Lung (tissue), 12 donors: ENCODE results near the gene CARD8. TPM values are rescaled to one million over a fixed set of nuclear protein-coding genes. Genes with fewer than 3 reads are reported as not detected.

Source experiments
- ATAC-seq: fragments of 200-7000 bp; cut with Tn5 transposase; one replicate; pipeline ENCODE4 v1.9.1; 2020; ENCODE audit warnings: moderate number of reproducible peaks; ENCODE audit not compliant: insufficient read depth, low FRiP score
- DNase-seq, 3 donors: peaks; one replicate each; pipeline ENCODE4 v3.0.0-alpha.2; 2013 to 2017
- H3K27ac ChIP-seq, 2 donors: one replicate each; pipeline ENCODE4 v1.5.1; 2013; ENCODE audit warnings: mild to moderate bottlenecking in 2 of 2, moderate library complexity in 2 of 2, control low read depth in 1 of 2, inconsistent platforms in 1 of 2, low read depth in 1 of 2, low read length in 1 of 2
- H3K27me3 ChIP-seq, 3 donors: one replicate each; pipeline ENCODE4 v1.5.1; 2013; ENCODE audit warnings: low read length in 2 of 3; ENCODE audit not compliant: control insufficient read depth in 3 of 3, insufficient read depth in 3 of 3
- H3K36me3 ChIP-seq, 4 donors: one replicate each; pipeline ENCODE4 v1.5.1; 2013; ENCODE audit warnings: low read length in 4 of 4, mild to moderate bottlenecking in 1 of 4, moderate library complexity in 1 of 4; ENCODE audit not compliant: control insufficient read depth in 4 of 4, insufficient read depth in 4 of 4
- H3K4me1 ChIP-seq, 5 donors: one replicate each; pipeline ENCODE4 v1.5.1; 2013; ENCODE audit warnings: low read length in 5 of 5, mild to moderate bottlenecking in 2 of 5, moderate library complexity in 1 of 5; ENCODE audit not compliant: control insufficient read depth in 5 of 5, insufficient read depth in 5 of 5
- H3K4me3 ChIP-seq: one replicate; pipeline ENCODE4 v1.5.1; 2013; ENCODE audit warnings: mild to moderate bottlenecking, control low read depth, moderate library complexity
- H3K9ac ChIP-seq, 2 donors: one replicate each; pipeline ENCODE4 v1.5.1; 2013; ENCODE audit warnings: low read length in 2 of 2, control low read depth in 1 of 2; ENCODE audit not compliant: insufficient read depth in 1 of 2
- H3K9me3 ChIP-seq, 4 donors: one replicate each; pipeline ENCODE4 v1.5.1; 2013; ENCODE audit warnings: low read length in 3 of 4, mild to moderate bottlenecking in 1 of 4, moderate library complexity in 1 of 4; ENCODE audit not compliant: control insufficient read depth in 4 of 4, insufficient read depth in 3 of 4
- WGBS, 2 donors: extraction: QIAGEN DNeasy Blood & Tissue Kit; methylation state at CpG; one replicate each; pipeline ENCODE4 v1.1.7; 2013; 5-methylcytosine and 5-hydroxymethylcytosine counted together
- polyA plus RNA-seq, 2 donors: library from polyadenylated mRNA; stranded (reverse); fragments of 200-250 nt; gene quantifications; one replicate each; pipeline ENCODE4 v1.2.1, GENCODE V29; 2013
- total RNA-seq, 2 donors: library from RNA; depleted of rRNA in 1 of 2; stranded (reverse); fragments of >200 nt in 1 of 2; gene quantifications; one replicate each; pipeline ENCODE4 v1.2.1, GENCODE V29; 2014 to 2021
- TF ChIP-seq, protein P1 (sequence below): IDR thresholded peaks from 2 replicates; pipeline ENCODE4 v1.5.1; 2012; ENCODE audit warnings: mild to moderate bottlenecking; ENCODE audit errors: control extremely low read depth, extremely low read depth
- donor health status: control.
- donor health status: control.
- donor health status: Bipolar disorder and iron deficiency.
- donor health status: healthy.
- donor health status: DM: yes; HTN: yes; CAD: no.

CARD8 gene
- total and polyA plus RNA-seq, 4 donors: 43.0 to 114 (median 53.2) TPM

DNA sequence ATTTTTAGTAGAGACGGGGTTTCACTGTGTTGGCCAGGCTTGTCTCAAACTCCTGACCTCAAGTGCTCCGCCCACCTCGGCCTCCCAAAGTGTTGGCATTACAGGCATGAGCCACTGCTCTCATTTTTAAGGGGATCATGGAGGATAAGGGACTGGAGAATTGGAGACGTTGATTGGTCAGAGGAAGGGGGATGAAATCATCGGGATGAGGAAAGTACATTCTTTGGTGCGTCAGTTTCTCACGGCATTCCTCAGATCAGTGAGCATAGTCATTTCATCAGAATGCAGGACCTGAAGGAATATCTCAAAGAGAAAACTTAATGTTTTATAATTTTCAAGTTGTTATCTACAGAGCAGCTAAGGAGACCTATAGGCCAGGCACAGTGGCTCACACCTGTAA lies 28.2 kb upstream of the CARD8 start:
- H3K27me3 ChIP-seq: no peaks in the 10 kb centered on the region
- H3K27ac ChIP-seq: no peak overlapping the region
- no peak for DNase-seq
- peaks cover 5 to 48% (median 23%) of the 10 kb centered on the region in 4 donors for H3K36me3 ChIP-seq
- peaks cover 0 to 5% (median 2%) of the 10 kb centered on the region in 4 donors for H3K9me3 ChIP-seq
- no peak overlapping the region for H3K4me3 ChIP-seq
- no peak for ATAC-seq
- no peaks in the 10 kb centered on the region for H3K4me1 ChIP-seq
- TF ChIP-seq, protein P1, sequence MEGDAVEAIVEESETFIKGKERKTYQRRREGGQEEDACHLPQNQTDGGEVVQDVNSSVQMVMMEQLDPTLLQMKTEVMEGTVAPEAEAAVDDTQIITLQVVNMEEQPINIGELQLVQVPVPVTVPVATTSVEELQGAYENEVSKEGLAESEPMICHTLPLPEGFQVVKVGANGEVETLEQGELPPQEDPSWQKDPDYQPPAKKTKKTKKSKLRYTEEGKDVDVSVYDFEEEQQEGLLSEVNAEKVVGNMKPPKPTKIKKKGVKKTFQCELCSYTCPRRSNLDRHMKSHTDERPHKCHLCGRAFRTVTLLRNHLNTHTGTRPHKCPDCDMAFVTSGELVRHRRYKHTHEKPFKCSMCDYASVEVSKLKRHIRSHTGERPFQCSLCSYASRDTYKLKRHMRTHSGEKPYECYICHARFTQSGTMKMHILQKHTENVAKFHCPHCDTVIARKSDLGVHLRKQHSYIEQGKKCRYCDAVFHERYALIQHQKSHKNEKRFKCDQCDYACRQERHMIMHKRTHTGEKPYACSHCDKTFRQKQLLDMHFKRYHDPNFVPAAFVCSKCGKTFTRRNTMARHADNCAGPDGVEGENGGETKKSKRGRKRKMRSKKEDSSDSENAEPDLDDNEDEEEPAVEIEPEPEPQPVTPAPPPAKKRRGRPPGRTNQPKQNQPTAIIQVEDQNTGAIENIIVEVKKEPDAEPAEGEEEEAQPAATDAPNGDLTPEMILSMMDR: no peak
- 95 to 98% methylated on average over 7 of the region's 7 CpGs for WGBS, 2 donors
- no peak overlapping the region for H3K9ac ChIP-seq

DNA sequence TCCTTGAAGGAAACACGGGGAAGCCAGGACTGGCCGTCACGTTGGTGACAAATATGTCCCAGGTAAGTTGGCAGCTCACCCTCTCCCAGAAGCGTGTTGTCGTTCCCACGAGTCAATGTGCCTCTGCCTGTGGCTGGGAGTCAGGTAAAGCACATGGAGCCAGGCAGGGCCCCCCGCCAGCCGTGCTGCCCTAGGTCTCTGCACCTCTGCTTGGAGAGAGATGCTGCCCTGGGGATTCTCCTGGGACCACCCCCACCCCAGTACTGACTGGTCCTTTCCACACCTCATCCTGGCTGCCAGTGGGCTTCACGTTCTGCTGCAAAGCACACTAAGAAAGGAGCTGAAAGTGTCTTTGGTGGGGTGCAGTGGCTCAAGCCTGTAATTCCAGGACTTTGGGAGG lies 24.0 kb upstream of the CARD8 start:
- no peaks in the 10 kb centered on the region for H3K4me1 ChIP-seq
- 94 to 95% methylated on average over 9 of the region's 9 CpGs for WGBS, 2 donors
- DNase-seq: no peak
- no peaks in the 10 kb centered on the region for H3K27me3 ChIP-seq
- no peak overlapping the region for H3K9ac ChIP-seq
- TF ChIP-seq, protein P1: no peak
- no peak overlapping the region for H3K27ac ChIP-seq
- ATAC-seq: no peak
- peaks cover 0 to 24% (median 10%) of the 10 kb centered on the region in 4 donors for H3K36me3 ChIP-seq
- peaks cover 0 to 5% (median 2%) of the 10 kb centered on the region in 4 donors for H3K9me3 ChIP-seq
- H3K4me3 ChIP-seq: no peak overlapping the region

DNA sequence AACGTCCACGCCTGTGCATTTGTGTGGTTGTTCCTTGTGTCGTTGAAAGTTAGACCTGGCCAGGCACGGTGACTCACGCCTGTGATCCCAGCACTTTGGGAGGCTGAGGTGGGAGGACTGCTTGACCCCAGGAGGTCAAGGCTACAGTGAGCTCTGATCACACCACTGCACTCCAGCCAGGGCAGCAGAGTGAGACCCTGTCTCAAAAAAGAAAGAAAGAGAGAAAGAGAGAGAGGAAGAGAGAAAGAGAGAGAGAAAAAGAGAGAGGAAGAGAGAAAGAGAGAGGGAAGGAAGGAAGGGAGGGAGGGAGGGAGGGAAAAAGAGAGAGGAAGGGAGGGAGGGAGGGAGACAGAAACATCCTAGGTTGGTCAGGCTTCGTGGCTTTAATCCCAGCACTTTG lies 19.2 kb upstream of the CARD8 start:
- WGBS, 2 donors: 75 to 84% methylated on average over 5 to 6 of the region's 6 CpGs
- DNase-seq (no peak), ATAC-seq (no peak)
- Histone ChIP-seq H3K9me3 (no peaks in the 10 kb centered on the region), H3K27ac (no peak overlapping the region), H3K9ac (no peak overlapping the region), H3K4me1 (peaks cover 0 to 5% (median 0%) of the 10 kb centered on the region in 5 donors), H3K4me3 (no peak overlapping the region), H3K36me3 (peaks cover 0 to 7% (median 1%) of the 10 kb centered on the region in 4 donors), H3K27me3 (no peaks in the 10 kb centered on the region)
- TF ChIP-seq, protein P1: no peak

GRCh38 chr19:48274173-48274572 lies 18.5 kb upstream of the CARD8 start:
- Histone ChIP-seq H3K4me1 (peaks cover 0 to 5% (median 0%) of the 10 kb centered on the region in 5 donors), H3K27ac (no peak overlapping the region), H3K9me3 (no peaks in the 10 kb centered on the region), H3K9ac (no peak overlapping the region), H3K27me3 (no peaks in the 10 kb centered on the region), H3K4me3 (no peak overlapping the region), H3K36me3 (peaks cover 0 to 2% (median 0%) of the 10 kb centered on the region in 4 donors)
- DNase-seq (no peak), ATAC-seq (no peak)
- 84 to 89% methylated on average over 3 of the region's 3 CpGs for WGBS, 2 donors
- TF ChIP-seq, protein P1: no peak
